Choroid plexus epithelial cell (primary cell): ENCODE results near the gene INPP5A.

Experiments
- DNase-seq: peaks from one replicate; pipeline ENCODE4 v3.0.0-alpha.2; 2010; ENCODE audit warnings: low read depth
- H3K4me3 ChIP-seq: 2 replicates; pipeline ENCODE4 v1.5.1; 2011; ENCODE audit warnings: low read depth, mild to moderate bottlenecking, control low read depth, low read length, moderate library complexity
- CTCF ChIP-seq: conservative IDR thresholded peaks from 2 replicates; pipeline ENCODE4 v1.5.1; 2011; ENCODE audit warnings: low read depth, mild to moderate bottlenecking, control low read depth, inconsistent platforms, low read length, moderate library complexity

The INPP5A gene

GRCh38 chr10:132716691-132717490 lies 179.3 kb downstream of the INPP5A start:
- no peak for TF ChIP-seq CTCF
- DNase-seq = no peak
- H3K4me3 ChIP-seq = no peak overlapping the region

- no peak overlapping the region for H3K4me3 ChIP-seq
- TF ChIP-seq CTCF = no peak
- DNase-seq = peak; percentile 34
Observed at GRCh38 chr10:132721725-132722124, 184.1 kb downstream of the INPP5A start.

GRCh38 chr10:132722394-132723329 lies 185.1 kb downstream of the INPP5A start:
- TF ChIP-seq CTCF = peak; percentile 24
- DNase-seq = peak; percentile 33
- H3K4me3 ChIP-seq = peak overlapping the region; percentile 40

GRCh38 chr10:132723330-132723970 lies 185.9 kb downstream of the INPP5A start:
- no peak overlapping the region for H3K4me3 ChIP-seq
- DNase-seq = no peak
- TF ChIP-seq CTCF = no peak

- peak; percentile 63 for DNase-seq
- TF ChIP-seq CTCF = no peak
- no peak overlapping the region for H3K4me3 ChIP-seq
Observed at GRCh38 chr10:132724446-132724845, 186.9 kb downstream of the INPP5A start.

GRCh38 chr10:132725202-132725601 lies 187.6 kb downstream of the INPP5A start:
- TF ChIP-seq CTCF = no peak

More at GRCh38 chr10:132725202-132725601, 187.6 kb downstream of the INPP5A start:
- DNase-seq = no peak
- no peak overlapping the region for H3K4me3 ChIP-seq
